Fibroblast of pulmonary artery (primary cell): ENCODE measurements around the gene ATXN1.

Experiments used
- DNase-seq: peaks from one replicate; pipeline ENCODE4 v3.0.0-alpha.2; 2010; ENCODE audit warnings: low read depth
- H3K4me3 ChIP-seq: replicated peaks from 2 replicates; pipeline ENCODE4 v1.5.1; 2011; ENCODE audit warnings: low read depth, mild to moderate bottlenecking, control low read depth, low read length, moderate library complexity
- CTCF ChIP-seq: IDR thresholded peaks from 2 replicates; pipeline ENCODE4 v1.5.1; 2011; ENCODE audit warnings: mild to moderate bottlenecking, control low read depth, low read length, inconsistent platforms; ENCODE audit errors: missing control alignments

Gene ATXN1

DNA sequence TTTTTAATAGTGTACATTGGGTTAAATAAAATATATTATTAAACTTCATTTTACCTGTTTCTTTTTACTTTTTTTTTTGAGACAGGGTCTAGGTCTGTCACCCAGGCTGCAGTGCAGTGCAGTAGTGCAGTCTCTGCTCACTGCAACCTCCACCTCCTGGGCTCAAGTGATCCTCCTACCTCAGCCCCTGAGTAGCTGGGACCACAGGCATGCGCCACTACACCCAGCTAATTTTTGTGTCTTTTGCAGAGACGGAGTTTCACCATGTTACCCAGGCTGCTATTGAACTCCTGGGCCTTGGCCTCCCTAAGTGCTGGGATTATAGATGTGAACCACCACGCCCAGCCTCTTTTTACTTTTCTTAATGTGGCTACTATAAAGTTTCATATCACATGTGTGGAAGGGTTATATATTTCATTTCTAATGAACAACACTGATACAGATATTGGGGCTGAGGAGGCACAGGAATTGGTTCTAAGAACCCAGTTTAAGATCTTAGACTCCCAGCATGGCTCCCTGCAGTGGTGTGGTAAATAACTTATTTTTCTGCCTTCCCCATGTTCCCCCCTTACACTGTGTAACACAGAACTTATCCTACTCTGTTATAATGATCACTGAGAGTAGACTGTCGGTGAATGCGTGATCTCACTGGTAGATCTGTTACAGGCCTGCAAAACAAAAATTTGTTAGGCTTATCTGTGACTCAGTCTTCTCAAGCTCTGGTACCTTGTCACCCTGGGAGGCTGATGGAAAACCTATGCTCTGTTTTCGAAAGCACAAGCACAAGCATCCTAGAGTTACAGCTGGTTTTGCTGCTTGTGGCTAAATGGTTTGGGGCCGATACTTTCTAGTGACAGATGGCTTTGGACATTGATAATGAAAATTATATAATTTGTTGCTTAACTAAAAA, 5.8 kb upstream of the ATXN1 start:
- TF ChIP-seq CTCF, result no peak
- no peak for DNase-seq
- no peak overlapping the region for H3K4me3 ChIP-seq

- DNase-seq, result peak; percentile 73
- H3K4me3 ChIP-seq, result no peak overlapping the region
- TF ChIP-seq CTCF, result no peak
Measured at GRCh38 chr6:16766043-16766536, 4.8 kb upstream of the ATXN1 start.

- TF ChIP-seq CTCF, result no peak
- DNase-seq, result no peak
- H3K4me3 ChIP-seq, result no peak overlapping the region
Measured at GRCh38 chr6:16765235-16765634, 4.0 kb upstream of the ATXN1 start.

- TF ChIP-seq CTCF, result peak; percentile 59
- no peak overlapping the region for H3K4me3 ChIP-seq
- peak; percentile 80 for DNase-seq
Measured at GRCh38 chr6:16764188-16764950, 3.1 kb upstream of the ATXN1 start.

GRCh38 chr6:16762550-16763477, 1.6 kb upstream of the ATXN1 start:
- DNase-seq, result peak; percentile 84
- peak; percentile 97 for TF ChIP-seq CTCF
- H3K4me3 ChIP-seq, result peak overlapping the region; percentile 91

- H3K4me3 ChIP-seq, result peak overlapping the region; percentile 91
- TF ChIP-seq CTCF, result no peak
- no peak for DNase-seq
Measured at GRCh38 chr6:16762268-16762549, 949 bp upstream of the ATXN1 start.
